GM21390 (cell line): Measurements from ENCODE around the gene MRPL55.

Experiments
- ATAC-seq: cut with Tn5 transposase; IDR thresholded peaks from one replicate; pipeline ENCODE4 v1.9.1; 2021; ENCODE audit not compliant: unreplicated experiment

The MRPL55 gene

GRCh38 chr1:228109073-228109961 is at the start of gene MRPL55:
Gene MRPL55 (minus strand): TSS chr1:228109299. CDS start chr1:228108260, 1,039 bp downstream.
- peak; percentile 87 for ATAC-seq

- no peak for ATAC-seq
These were observed 49.3 kb upstream of the MRPL55 start for GRCh38 chr1:228158151-228159007.

GRCh38 chr1:228157729-228158126 is 48.6 kb upstream of the MRPL55 start:
- no peak for ATAC-seq

- ATAC-seq: no peak
These were observed 48.0 kb upstream of the MRPL55 start for GRCh38 chr1:228156941-228157728.

GRCh38 chr1:228156515-228156881 is 47.4 kb upstream of the MRPL55 start:
- no peak for ATAC-seq

GRCh38 chr1:228155596-228156514 is 46.8 kb upstream of the MRPL55 start:
- no peak for ATAC-seq

DNA sequence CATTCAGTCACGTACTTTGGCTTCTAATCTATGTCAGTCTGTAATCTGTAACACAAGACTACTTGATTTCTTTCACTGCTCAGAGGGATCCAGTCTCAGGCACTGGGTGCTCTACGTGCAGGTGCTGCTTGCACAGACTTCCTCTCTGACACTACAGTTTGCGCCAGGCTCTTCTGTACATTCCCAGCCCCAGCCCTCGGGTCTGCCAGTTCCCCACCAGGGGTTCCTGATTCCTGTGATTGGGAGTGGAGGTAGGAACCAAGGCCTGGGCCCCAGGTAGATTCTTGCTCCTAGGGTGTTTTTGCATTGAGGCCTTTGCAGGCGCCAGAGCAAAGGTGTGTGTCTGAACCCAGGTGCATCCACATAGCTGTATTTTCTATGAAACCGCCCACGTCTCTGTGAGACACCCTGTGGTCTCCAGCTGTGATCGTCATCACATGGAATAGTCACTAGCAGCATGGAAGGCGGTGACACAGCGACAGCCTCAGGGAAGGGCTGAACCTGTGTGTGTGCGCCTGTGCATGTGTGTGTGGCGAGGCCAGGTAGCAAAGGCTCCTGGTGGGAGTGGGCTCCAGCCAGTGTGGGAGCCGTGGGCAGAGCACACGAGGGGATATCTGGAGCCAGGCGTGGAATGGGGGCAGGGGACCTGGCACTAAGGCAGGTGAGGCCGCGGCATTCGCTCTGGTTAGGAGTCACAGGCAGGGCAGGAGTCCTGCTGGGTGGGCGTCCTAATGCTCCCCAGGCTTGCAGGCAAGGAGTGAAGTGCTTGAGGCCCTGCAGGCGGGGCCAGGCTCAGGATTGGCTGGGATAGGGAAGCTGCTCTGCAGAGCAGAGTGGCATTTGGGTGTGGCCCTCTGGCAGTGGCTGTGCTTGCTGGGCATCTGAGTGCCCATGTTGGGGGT is 45.8 kb upstream of the MRPL55 start:
- no peak for ATAC-seq

DNA sequence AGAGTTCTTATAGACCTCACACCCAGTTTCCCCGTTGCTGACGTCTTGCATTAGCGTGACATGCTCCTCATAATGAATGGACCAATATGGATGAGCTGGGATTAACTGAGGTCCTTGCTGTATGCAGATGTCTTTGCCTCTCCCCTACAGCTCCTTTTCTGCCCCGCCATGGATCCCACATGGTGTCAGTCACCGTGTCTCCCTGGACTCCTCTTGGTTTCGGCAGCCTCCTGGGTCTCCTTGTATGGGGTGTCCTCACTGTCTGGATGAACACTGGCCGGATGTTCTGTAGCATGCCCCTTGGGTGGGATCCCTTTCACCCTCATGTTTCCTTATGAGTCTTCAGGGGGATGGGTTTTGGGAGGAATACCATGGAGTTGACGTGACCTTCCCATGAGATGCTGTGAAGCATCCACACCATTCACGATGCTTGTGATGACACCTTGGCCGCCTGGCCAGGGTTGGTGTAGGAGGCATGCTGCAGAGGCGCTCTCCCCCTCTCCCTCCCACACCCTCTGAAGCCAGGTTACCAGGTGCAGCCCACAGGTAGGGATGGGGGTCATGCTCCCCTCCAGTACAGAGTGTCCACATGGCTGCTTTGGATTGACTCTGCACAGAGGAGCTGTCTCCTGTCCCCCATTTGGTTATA is 45.0 kb upstream of the MRPL55 start:
- no peak for ATAC-seq

- ATAC-seq: no peak
These were observed 43.8 kb upstream of the MRPL55 start for GRCh38 chr1:228152918-228153258.

DNA sequence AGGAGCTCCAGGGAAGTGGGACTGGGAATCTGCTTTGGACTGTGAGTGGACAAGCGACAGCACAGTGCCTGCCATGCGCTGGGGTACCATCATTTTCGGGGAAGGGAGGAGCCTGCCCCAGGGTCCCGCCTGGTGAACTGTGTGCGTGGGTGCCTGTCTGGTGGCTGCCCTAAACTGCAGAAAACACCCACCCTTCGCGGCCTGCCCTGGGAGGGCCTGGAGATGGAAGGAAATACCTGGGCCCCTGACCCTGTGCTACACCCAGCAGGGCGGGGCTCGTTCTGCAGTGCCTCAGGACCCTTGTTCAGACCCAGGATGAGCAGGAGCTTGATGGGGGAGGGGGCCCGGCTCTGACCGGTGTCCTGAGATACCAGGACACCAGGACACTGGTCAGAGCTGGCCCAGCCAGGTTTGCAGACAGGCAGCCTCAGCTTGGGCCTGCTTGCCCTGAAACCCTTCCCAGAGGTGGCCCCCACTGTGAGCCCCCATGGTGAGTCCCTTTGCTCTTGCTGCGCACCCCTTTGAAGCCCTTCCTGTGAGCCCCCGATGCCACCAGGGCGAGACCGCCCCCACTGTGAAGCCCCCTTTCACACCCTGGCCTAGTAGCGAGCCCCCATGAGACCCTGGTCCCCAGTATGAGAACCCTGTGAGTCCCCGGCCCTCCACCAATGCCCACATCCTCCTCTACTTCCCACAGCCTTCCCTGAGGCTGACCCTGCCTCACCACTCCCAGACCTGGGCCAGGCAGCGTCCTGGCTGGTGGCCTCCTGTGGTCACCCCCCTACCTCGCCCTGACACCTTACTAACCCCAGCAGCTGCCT is 43.2 kb upstream of the MRPL55 start:
- ATAC-seq: no peak

DNA sequence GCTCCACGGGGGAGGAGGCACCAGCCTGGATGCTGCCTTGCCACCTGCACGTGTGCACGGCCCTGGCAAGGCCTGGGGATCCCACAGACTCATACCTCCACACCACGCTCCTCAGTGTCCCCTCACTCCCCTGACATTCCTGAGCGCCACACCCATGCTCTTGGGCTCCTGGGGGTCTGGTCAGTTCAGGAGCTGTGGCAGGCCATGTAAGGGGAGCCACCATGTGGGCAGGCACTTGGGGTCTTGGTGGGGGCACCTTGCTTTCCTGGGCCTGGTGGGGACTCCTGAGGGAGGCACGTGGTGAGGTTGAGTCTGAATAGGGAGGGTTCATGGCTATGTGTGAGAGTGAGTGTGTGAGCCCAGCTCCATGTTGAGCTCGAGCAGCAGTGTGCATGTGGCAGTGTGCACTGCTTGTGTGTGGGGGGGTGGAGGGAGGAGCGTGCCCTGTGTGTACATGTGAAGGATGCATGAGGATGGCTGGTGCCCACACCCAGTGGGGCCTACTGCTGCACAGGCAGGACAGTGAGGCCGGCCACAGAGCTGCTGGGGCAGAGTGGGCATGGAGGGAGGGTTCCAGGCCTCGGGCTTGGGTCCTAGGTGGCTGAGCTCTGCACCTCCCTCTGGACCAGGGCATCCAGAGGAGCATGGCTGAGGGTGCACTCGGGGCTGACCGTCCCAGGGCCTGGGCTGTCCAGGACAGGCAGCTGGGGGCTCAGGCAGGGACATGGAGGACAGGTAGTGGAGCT is 42.3 kb upstream of the MRPL55 start:
- ATAC-seq: no peak

DNA sequence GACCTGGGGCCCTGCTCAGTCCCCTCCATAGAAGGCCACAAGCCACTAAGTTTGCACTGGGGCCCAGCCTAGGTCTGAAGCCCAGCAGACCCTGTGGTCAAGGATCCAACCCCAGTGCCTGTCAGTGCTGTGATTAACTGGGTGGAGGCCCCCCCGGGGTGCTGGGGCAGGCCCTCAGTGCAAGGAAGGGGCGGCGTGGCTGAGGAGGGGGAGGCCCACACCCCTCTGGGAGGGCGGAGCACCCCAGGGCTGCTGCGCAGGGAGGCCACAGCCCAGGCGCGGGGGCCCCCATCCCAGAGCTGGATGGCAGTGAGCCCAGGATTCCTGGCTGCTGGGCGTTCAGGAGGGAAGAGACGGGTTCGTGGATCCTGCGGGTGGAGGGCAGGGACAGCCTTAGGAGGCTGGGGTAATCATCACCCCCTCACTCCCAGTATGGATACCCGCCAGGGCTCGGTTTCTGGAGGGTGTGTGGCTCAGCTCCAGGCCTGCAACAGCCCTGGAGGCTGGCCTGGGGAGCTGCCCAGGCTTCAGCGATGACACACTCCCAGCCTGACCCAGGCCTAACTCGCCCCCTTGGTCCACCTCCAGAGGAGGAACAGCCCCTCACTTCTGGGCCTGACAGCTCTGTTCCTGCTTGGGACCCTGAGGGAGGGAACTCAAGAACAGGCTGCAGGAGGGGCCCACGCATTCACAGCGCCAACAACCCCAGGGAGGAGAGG is 41.5 kb upstream of the MRPL55 start:
- no peak for ATAC-seq

DNA sequence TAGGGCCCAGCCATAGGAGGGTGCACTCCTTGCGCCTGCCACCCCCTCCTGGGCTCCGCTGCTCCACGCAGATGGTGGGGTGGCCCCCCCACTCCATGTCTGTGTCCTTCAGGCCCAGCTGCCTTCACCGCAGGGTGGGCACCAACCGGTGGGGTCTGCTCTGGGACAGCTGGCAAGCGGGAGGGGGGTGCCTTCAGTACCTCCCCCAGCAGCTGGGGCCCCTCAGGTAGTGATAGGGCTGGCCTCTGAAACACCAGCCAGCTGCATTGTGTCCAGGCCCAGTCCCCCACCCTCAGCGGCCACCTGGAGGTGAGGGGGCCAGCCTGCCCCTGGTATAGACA is 41.0 kb upstream of the MRPL55 start:
- no peak for ATAC-seq

DNA sequence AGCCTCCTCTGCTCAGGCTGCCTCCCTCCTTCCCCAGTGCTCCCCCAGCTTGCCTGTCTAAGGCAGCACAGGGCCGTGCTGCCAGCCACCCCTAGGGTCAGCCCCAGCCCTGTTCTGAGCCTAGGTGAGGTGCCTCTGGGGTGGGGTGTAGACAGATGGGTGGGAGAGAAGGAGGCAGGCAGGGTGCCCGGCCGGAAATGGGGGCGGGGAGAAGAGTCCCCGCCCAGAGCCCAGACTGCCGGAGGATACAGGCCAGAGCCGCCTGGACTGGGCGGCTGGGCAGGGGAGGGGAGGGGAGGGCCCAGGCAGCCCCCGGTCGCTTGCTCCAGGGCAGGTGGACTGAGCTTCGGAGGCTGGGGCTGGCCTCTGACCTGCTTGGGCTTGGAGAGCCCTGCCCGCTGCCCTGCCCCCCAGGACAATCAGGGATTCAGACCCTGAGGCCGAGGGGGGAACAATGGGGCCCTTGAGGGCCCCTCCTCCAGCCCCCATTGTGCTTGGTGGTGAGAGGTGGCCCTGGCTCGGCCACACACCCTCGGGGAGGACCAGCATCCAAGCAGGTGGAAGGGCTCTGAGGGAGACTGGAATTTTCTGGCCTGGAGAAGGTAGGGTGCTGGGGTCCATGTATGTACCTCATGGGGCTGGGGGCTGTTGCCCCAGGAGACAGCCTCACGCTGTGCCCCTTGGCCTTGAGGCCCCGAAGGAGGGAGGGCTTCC is 40.5 kb upstream of the MRPL55 start, which contains the start of gene GJC2:
TSS of gene GJC2 (plus strand) at position 525 of the 714 bp plus-strand sequence. CDS start 7,829 bp downstream, outside the sequence.
- ATAC-seq: no peak

DNA sequence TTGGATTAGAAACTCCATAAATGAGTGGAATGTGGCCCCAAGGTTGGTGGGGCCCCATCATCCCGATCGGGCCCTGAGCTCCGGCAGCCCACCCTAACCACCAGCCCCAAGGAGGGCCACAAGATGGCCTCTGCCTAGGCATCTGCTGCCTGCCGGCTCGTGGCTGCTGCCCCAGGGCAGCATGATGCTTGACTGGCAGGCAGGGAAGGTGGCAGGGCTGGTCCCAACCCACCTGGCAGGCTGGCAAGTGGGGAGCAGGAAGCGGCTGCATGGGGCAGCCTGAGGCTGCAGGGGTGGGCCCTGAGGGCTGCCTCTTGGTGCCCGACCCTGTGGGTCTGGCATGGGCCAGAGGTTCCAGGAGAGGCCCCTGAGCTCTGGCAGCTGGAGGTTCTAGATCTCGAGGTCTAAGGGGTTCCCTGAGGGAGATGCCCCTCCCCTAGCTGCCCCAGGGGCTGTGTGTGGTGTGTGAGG is 39.9 kb upstream of the MRPL55 start:
- ATAC-seq: no peak
